ENCODE results near the gene RAG1. TPM values are rescaled to one million over a fixed set of nuclear protein-coding genes. Genes with fewer than 3 reads are reported as not detected.

The RAG1 gene
- total RNA-seq, 3 donors from 2014 or later: 0.32 to 1.5 (median 1.3) TPM

GRCh38 chr11:36618363-36619047, 50.7 kb downstream of the RAG1 start:
- Histone ChIP-seq H3K4me3 (no peak overlapping the region), H3K4me1 (no peaks in the 10 kb centered on the region), H3K27ac (no peak overlapping the region), H3K9me3 (no peaks in the 10 kb centered on the region), H3K27me3 (no peaks in the 10 kb centered on the region), H3K36me3 (no peaks in the 10 kb centered on the region)
- intact Hi-C loops (cut with DNase I; ENCODE audit: low total_unique reads): no loop called here
- no peak for DNase-seq (ENCODE audit: low spot score in 2 of 2)
- no peak for TF ChIP-seq POLR2A (IDR thresholded peaks at IDR 0.05)
- no peak for TF ChIP-seq CTCF (IDR thresholded peaks at IDR 0.05)
- TF ChIP-seq POLR2AphosphoS5 (IDR thresholded peaks at IDR 0.05): no peak

GRCh38 chr11:36619502-36619901, 51.7 kb downstream of the RAG1 start:
- Histone ChIP-seq H3K9me3 (no peaks in the 10 kb centered on the region), H3K4me3 (no peak overlapping the region), H3K36me3 (no peaks in the 10 kb centered on the region), H3K4me1 (no peaks in the 10 kb centered on the region), H3K27me3 (no peaks in the 10 kb centered on the region), H3K27ac (no peak overlapping the region)
- TF ChIP-seq CTCF (IDR thresholded peaks at IDR 0.05): no peak
- TF ChIP-seq POLR2A (IDR thresholded peaks at IDR 0.05): no peak
- TF ChIP-seq POLR2AphosphoS5 (IDR thresholded peaks at IDR 0.05): no peak
- no peak for DNase-seq (ENCODE audit: low spot score in 2 of 2)
- intact Hi-C loops (cut with DNase I; ENCODE audit: low total_unique reads): no loop called here

GRCh38 chr11:36620246-36620645, 52.4 kb downstream of the RAG1 start:
- no peaks in the 10 kb centered on the region for H3K4me1 ChIP-seq
- no peak for DNase-seq (ENCODE audit: low spot score in 2 of 2)
- no peaks in the 10 kb centered on the region for H3K36me3 ChIP-seq
- intact Hi-C loops (cut with DNase I; ENCODE audit: low total_unique reads): no loop called here
- H3K27ac ChIP-seq: no peak overlapping the region
- H3K9me3 ChIP-seq: no peaks in the 10 kb centered on the region
- TF ChIP-seq POLR2A (IDR thresholded peaks at IDR 0.05) (no peak), CTCF (IDR thresholded peaks at IDR 0.05) (no peak), POLR2AphosphoS5 (IDR thresholded peaks at IDR 0.05) (no peak)
- H3K4me3 ChIP-seq: no peak overlapping the region
- H3K27me3 ChIP-seq: no peaks in the 10 kb centered on the region

- Histone ChIP-seq H3K36me3 (no peaks in the 10 kb centered on the region), H3K4me1 (no peaks in the 10 kb centered on the region), H3K9me3 (no peaks in the 10 kb centered on the region), H3K27ac (no peak overlapping the region), H3K4me3 (no peak overlapping the region), H3K27me3 (no peaks in the 10 kb centered on the region)
- TF ChIP-seq CTCF (IDR thresholded peaks at IDR 0.05) (no peak), POLR2A (IDR thresholded peaks at IDR 0.05) (no peak), POLR2AphosphoS5 (IDR thresholded peaks at IDR 0.05) (no peak)
- DNase-seq (ENCODE audit: low spot score in 2 of 2): no peak
- intact Hi-C loops (cut with DNase I; ENCODE audit: low total_unique reads): no loop called here
These were observed 54.8 kb downstream of the RAG1 start for GRCh38 chr11:36622431-36623136.

- Histone ChIP-seq H3K27ac (no peak overlapping the region), H3K9me3 (no peaks in the 10 kb centered on the region), H3K36me3 (no peaks in the 10 kb centered on the region), H3K27me3 (no peaks in the 10 kb centered on the region), H3K4me1 (no peaks in the 10 kb centered on the region), H3K4me3 (no peak overlapping the region)
- intact Hi-C loops (cut with DNase I; ENCODE audit: low total_unique reads): no loop called here
- TF ChIP-seq CTCF (IDR thresholded peaks at IDR 0.05) (no peak), POLR2A (IDR thresholded peaks at IDR 0.05) (no peak), POLR2AphosphoS5 (IDR thresholded peaks at IDR 0.05) (no peak)
- no peak for DNase-seq (ENCODE audit: low spot score in 2 of 2)
These were observed 55.7 kb downstream of the RAG1 start for GRCh38 chr11:36623494-36623893.
